ENCODE data around the gene NEK5. TPM values are rescaled to one million over a fixed set of nuclear protein-coding genes. Genes with fewer than 3 reads are reported as not detected.

The NEK5 gene
- total RNA-seq, 1 donor from 2014 or later: 0.13 TPM

DNA sequence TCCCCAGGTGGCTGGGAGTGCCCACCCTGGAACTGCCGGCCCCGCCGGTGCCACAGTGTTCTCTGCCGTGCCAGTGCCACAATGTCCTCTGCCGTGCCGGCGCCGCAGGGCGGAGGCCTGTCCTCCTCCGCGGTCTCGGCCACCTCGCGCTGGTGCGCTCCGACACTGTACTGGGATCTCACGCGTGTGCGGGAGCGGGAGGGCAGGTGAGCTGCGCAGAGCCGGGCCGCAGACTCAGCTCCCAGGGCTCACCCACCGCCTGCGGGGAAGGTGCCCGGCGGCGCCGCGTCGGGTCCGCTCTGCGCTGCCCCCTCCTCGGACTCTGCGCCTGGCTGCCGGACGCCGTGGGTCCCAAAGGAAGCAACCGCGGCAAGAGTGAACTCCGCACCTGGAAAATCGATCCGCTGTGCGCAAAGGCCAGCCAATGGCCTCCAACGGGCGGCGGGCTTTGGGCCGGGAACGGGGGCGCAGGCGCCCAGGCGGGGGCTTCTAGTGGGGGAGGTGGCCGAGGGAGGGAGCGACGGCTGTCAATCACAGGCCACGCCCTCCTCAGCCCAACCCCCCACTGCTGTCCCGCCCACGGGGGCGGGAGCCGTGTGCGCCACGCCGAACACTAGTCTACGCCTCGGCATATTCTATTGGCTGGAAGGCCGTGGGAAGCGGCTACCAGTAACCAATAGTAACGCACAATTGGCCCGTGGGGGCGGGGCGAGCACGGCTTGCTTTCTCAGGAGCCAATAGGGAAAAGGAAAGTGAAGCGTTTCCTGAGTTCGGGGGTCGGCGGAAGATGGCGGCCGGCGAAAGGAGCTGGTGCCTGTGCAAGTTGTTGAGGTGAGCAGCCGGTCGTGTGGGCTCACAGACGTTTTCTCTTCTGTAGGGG lies 117.0 kb downstream of the NEK5 start, which contains the start of gene ALG11:
Gene ALG11, plus strand, starts transcription at position 767 of the 880 bp plus-strand sequence. Its CDS starts 21 bp downstream, at position 788.
- peak; percentile 96 to 99 for DNase-seq (ENCODE audit: low read depth in 2 of 2)

DNA sequence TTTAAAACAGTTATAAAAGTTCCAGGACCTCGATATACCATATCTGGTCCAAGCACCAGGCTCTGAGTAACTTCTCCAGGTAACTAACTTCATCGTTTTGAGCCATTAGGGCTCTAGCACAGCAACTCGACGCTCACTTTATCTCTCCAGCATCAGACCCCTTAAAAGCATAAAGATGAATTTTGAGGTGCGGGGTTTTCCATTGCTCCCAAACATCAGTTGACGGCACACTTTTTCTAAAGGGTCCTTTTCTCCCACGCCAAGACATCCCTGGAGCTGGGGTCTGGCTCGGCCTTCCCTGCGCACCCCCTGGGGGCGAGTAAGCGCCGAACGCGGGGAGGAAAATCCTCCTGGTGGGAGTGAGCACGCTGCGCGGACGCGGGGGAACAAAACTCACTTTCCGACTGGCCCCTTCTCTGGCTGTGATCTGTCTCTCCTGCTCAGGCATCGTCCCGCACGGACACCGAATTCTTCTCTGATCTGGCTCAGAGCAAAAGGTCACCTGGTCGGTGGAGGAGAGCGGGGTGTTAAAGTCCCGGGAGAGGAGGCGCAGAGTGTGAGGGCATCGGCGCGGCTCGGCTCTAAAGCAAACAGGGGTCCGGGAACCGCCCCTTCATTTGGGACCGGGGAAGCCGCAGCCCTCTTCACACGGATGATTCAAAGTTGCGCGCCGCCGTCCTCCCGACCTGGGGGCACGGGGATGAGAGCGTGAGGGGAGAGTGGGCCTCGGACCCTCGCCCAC lies 117.8 kb downstream of the NEK5 start, which contains the start of gene ATP7B:
Gene ATP7B, minus strand, starts transcription at position 561 of the 742 bp plus-strand sequence. Its CDS starts 113 bp downstream, at position 448.
- DNase-seq (ENCODE audit: low read depth in 2 of 2): peak in 1 of 2 donors; percentile 11

DNA sequence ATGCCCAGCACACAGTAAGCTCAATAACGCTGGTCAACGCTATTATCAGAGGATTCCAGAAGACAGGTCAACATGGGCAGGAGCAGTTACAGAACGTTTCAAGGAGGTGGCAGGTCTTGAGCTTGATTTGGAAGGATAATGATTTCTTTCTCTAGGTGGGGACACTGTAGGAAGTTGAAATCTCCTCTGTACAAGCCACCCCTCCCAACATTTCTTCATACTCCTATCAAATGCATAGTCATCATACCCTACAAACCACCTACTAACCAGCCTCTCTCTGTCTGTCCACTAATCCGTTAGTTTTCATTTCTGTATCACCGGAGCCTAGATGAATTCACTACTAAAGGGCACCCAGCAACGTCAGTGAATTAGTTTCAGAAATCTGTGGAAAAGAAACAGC lies 118.9 kb downstream of the NEK5 start:
- DNase-seq (ENCODE audit: low read depth in 2 of 2): no peak

DNA sequence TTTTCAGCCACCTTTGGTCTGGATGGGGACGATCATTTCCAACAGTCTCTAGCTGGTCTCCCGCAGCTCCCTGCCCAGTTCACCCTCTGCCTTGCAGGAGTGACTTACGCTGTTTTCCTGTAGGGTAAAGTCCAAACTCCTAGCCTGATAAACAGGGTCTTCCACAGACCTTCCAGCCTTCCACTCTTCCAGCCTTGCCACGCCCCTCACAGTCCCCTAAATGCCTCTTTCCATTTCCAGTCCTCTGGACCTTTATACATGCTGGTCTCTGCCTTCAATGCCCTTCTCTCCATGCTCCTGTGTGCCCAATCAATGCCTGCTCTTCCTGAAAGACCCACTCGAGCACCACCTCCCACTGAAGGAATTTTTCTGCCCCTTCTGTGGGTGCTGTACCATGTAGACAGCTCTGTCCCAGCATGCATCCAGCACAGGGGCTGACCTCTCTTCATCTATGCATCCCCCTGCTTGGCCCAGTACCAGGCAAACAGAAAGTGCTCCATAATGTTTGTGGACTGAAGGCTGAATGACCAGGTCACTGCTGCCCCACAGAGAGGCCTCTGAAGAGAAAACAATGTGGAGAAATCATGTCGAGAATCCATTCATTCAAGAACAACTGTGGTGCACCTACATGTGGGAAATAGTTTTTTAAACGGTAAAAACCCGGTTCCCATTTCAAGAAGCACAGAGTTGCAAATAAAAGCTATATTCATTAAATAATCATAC lies 122.2 kb downstream of the NEK5 start:
- DNase-seq (ENCODE audit: low read depth in 2 of 2): no peak

DNA sequence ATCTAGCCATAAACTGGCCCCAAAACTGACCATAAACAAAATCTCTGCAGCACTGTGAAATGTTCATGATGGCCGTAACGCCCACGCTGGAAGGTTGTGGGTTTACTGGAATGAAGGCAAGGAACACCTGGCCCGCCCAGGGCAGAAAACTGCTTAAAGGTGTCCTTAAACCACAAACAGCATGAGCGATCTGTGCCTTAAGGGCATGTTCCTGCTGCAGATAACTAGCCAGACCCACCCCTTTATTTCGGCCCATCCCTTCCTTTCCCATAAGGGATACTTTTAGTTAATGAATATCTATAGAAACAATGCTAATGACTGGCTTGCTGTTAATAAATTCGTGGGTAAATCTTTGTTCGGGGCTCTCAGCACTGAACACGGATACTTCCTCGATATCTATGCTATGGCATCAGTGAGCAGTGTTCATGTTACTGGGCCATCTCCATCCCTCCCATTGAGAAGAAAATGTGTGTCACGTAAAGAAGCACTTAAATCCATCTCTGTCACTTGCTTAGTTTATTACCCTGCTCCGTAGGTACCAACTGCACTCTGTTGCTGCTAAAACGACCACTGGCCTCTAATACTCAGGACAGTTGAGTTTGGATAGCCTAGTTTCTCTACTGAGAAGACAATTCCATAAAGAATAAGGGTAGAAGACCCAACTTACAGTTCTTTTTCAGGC lies 122.9 kb downstream of the NEK5 start:
- DNase-seq (ENCODE audit: low read depth in 2 of 2): no peak

DNA sequence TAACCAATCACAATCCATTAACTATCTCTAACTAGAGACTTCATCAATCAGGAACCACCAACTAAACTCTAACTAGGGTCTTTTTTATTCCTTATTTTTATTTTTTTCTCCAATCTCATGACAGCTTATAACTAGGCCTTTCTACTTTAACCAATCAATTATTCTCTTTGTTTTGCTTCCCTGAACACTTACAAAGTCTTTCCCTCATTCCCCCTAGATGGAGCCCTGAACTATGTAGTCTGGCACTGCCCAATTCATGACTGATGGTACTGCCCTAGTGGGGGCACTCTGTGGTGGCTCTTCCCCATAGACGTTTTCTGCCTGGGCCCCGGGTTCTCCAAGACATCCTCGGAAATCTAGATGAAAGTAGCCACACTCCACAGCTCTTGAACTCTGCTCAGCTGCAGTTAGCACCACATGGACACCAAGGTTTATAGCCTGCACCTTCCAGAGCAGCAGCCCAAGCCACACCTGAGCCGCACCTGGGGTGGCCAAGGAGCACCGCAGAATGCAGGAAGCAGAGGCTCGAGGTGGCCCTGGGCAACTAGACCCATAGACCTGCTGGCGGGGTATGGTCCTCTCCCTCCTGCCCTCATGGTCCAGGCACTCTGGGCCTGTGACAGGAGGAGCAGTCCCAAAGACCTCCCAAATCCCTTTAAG lies 124.2 kb downstream of the NEK5 start:
- no peak for DNase-seq (ENCODE audit: low read depth in 2 of 2)

DNA sequence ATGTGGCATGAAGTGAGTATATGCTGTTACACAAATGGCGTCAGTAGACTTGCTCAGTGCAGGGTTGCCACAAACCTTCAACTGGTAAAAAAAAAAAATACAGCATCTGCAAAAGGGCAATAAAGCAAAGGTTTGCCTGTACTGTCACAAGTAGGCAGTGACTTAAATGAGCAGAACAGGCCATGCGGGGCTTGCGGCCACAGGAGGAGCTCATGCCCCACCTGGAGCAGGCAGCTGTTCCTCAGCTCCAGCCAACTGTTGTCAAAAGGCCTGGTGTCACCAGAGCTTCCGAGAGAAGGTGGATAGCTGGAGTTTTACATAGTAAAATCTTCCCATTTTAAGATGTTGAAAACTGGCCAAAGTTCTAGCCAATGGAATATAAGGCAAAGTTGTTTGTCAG lies 125.3 kb downstream of the NEK5 start:
- DNase-seq (ENCODE audit: low read depth in 2 of 2): no peak

DNA sequence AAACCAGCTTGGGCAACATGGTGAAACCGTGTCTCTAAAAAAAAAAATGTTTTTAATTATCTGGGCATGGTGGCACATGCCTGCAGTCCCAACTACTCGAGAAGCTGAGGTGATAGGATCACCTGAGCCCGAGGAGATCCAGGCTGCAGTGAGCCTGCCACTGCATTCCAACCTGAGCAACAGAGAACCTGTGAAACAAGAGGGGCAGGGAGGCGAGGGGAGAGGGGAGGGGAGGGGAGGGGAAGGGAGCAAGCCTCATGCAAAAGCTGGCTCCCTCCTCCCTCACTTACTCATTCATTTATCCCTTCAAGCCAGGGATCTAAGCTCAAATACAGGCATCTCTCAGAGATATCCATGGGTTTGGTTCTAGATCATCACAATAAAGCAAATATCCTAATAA lies 126.5 kb downstream of the NEK5 start:
- no peak for DNase-seq (ENCODE audit: low read depth in 2 of 2)

DNA sequence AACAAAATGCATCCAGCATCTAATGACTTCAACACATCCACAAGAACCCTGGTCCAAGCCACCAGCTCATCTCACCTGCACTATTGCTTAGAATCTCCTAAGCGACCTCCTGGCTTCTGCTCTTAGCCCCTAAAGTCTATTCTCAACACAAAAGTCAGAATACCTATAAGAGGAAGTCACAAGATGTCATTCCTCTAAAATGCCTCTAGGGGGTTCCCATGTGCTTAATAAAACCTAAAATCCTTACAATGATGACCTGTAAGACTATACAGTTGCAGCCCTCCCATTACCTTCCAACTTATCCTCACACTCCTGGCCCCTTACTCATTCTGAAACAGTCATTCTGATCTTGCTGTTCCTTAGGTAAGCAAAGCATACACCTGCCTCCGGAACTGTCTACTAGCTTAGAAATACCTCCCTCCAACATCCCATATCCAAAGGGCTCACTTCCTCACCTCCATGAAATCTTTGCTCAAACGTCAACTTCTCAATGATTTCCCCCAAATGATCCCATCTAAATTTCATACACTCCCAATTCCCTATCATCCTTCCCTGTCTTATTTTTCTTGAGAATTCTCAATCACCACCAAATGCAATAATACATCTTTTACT lies 127.6 kb downstream of the NEK5 start:
- peak; percentile 34 to 68 for DNase-seq (ENCODE audit: low read depth in 2 of 2)

DNA sequence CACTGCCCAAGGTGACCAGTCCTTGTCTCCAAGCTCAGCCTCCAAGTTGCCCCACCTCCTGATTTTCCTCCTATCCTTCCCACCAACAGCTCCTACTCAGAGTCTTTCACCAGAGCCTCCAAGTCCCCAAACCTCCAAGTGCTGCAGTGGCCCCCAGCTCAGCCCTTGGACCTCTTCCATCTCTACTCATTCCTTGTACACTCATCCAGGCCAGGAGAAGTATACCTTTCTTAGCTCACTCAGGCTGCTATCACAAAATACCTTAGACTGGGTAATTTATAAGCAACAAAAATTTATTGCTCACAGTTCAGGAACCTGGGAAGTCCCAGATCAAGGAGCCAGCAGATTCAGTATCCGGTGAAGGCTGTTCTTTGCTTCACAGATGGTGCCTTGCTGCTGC lies 129.0 kb downstream of the NEK5 start:
- no peak for DNase-seq (ENCODE audit: low read depth in 2 of 2)

DNA sequence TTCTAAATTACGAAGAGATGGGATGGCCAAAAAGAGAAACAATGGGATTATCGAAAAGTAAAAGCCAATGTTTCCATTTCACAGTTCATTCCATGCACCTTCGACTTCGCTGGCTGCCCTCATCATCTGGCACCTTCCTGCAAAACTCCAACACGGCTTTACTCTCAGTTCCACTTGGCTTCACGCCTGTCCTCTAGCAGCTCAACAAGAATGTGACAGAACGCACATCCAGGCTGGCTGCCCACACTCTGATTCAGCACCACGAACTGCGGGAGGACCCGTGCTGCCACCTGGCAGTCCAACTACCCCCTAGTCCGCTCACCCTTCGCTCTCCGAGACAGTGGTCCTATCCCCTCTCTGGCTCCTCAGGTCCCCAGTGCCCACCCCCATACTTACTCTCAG lies 129.4 kb downstream of the NEK5 start:
- peak in 1 of 2 donors; percentile 9 for DNase-seq (ENCODE audit: low read depth in 2 of 2)

DNA sequence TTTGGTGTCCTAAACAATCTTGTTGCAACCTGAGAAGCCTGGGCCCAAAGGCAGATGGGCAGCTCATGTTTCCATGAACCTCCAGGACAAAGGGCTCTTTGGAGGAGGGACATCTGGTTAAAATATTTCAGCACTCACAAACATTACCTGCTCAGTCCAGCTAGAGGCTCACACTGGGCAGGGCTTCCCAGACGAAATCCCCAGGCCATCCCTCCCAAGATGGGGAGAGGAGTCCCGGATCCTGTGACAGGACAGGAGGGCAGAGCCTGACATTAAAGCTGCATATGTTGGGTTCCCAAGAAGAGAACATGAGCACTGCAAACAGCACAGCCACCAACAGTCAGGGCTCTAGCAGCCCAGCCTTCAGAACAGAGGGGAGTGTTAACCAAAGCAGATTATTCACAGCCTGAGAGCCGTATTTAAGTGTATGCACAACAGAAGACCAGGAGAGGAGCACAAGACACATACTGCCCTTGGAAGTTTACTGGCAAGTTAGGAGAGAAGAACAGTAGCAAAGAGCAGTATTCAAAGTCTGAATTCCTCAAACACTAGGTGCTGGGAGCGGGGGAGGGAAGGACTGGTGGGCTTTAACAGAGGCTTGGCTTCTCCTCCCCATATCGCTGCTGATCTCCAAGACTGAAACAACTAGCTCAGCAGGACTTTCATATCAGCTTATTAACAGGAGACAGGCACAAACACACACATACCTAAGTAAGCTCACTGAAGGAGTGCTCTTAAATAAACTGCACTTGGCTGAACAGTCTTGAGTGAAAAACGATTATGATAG lies 130.0 kb downstream of the NEK5 start:
- no peak for DNase-seq (ENCODE audit: low read depth in 2 of 2)

DNA sequence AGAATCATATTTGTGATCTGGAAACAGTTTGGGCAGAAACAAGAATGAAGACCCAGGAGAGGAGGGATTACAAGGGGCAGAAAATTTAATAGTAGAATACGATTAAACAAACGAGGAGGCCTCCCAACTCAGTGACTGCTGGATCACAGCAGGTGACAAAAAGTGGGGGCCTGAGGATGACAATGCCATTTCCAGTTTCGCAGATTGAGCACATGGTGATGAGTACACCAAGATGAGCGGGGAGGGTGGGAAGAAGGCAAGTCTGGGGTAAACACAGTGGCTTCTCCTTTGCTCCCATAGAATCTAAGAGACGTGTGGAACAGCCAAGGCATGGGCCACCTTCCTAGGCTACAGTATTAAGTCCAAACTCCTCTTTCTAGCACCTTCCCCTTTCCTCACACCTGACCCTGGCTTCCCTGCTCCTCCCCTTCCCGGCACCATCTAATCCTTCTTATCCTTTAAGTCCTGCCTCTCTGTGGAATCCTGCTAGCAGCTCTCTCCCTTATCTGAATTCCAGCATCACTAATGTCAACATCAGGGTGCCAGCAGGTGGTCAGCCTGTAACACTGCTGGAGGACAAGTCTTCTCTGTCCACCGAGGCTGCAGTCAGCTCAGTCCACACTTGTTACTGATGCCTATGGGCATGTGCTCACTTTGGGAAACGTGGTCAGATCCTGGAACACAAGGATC lies 131.1 kb downstream of the NEK5 start:
- DNase-seq (ENCODE audit: low read depth in 2 of 2): no peak

DNA sequence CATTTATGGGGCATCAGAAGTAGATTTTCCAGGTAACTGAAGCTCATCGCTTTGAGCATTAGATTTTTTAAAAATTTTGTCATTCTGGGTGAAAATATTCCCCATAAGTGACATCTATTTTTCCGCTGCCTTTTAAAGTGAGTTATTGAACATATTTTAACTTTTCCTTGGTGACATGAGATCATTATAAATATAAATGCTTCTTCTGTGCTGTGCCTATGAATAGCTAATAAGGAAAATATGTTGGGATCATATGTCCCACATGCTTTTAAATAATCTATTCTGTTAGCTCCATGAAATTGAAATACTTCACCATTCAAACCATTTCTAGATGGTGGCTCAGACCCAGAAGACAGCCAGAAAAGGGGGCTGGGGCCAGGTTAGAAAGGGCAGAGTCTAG lies 131.7 kb downstream of the NEK5 start:
- DNase-seq (ENCODE audit: low read depth in 2 of 2): no peak

DNA sequence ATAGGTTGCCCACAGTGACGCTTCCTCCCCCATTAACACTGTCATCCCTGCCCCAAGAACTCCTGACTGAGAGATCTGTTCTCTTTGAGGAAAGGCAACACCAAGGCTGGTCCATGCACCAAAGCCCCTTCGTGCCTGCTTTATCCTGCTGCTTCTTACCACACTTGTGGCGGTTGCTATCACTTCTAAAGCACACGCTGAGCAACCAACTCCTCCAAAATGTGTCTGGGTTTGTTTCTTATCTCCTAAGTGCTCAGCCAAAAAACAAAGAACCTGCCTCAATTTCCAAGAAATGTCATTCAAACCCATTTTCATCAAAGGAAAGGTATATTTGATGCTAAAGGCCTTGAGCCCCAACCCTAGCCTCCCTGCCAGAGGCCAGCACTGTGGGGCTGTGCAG lies 132.2 kb downstream of the NEK5 start:
- DNase-seq (ENCODE audit: low read depth in 2 of 2): no peak

DNA sequence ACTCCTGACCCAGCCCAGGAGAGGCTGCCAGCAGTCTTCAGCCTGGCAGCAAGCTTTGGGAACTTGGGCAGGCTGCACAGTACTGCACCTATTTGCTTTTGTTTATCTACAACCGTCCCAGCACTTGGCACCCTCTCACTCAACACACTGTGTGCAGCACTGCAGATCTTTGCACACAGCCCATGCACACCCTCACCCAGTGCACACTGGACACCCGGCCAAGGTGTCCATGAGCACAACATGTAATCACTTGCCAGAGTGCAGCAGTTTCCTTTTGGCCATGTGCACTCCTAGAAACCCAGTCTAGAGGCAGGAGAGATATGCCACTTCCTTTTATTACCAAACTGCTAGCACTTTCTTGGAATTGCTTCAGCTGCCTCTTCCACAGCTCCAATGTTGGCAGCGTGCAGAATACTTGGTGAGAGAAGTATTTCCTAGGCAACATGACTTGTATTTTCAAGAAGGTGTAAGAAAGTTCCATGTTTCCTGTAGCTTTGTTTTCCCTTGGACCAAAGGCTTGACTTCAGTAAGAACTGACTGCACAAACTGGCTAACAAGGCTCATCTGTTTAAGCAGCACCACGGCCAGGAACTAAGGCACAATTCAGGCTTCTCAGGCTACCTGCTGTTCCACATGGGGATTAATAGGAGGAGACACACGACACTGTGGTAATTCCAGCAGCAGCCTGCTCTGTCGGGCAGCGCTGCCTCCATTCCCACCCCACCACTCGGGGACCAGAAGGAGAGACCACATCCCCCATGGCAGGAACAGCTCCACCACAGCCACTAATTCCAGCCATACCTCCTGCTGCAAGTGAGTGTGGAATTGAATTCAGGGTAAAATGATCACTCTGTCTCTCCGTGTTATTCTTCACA lies 133.0 kb downstream of the NEK5 start:
- DNase-seq (ENCODE audit: low read depth in 2 of 2): no peak

DNA sequence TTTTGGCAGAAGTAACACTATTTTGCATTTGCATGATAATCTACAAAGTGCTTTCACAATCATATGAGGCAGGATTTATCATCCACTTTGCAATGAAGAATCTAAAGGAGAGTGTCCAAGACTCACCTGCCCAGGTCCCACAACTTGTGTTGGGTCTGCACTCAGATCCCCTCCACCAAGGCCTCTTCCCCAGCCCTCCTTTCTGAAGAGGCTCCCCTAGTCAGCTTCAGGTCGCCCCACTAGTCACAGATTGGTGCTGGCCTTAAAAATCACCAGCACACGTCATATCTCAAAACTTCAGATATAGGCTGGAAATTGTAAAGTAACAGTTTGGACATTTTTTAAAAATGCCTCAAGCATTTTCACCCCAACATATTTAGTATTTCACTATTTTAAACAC lies 135.2 kb downstream of the NEK5 start:
- DNase-seq (ENCODE audit: low read depth in 2 of 2): no peak

Data from dermis microvascular lymphatic vessel endothelial cell (primary cell).